SK-N-SH (cell line): ENCODE results near the gene ARHGAP15. TPM values are rescaled to one million over a fixed set of nuclear protein-coding genes. Genes with fewer than 3 reads are reported as not detected.

Experiments used
- CTCF ChIA-PET: fragments of 300-600, 350-600 bp; formaldehyde crosslinking; extraction: SDS; loops from one replicate; lab custom pipeline; 2021; lab: Yijun Ruan, JAX
- POLR2A ChIA-PET: fragments of 350-600 bp; sonication (Branson Sonifier 250); formaldehyde crosslinking; extraction: SDS; loops from one replicate; lab custom pipeline; 2020; ENCODE audit warnings: antibody characterized with exemption, inconsistent platforms; lab: Yijun Ruan, JAX
- DNase-seq: peaks from one replicate; pipeline ENCODE4 v3.0.0; 2012
- H2AFZ ChIP-seq: fragments of 200-600 bp; sonication (generic); 2 replicates; pipeline ENCODE4 v1.8.1; 2016; ENCODE audit warnings: antibody characterized with exemption, mild to moderate bottlenecking, low read depth
- H3F3A ChIP-seq: fragments of 200-600 bp; sonication (generic); replicated peaks from 2 replicates; pipeline ENCODE3; 2016; ENCODE audit warnings: antibody characterized with exemption, mild to moderate bottlenecking; ENCODE audit not compliant: insufficient read depth
- H3K27ac ChIP-seq, 2 experiments: fragments of 200-500 bp in 1 of 2; fragments of 200-600 bp in 1 of 2; sonication (Bioruptor generic) in 1 of 2; sonication (generic), shearing (Covaris generic) in 1 of 2; 2 replicates each; pipeline versions ENCODE4 v1.5.1 to v1.6.1; 2014 to 2016; ENCODE audit warnings: low read depth in 2 of 2, inconsistent platforms in 1 of 2, low read length in 1 of 2, mild to moderate bottlenecking in 1 of 2, mixed read lengths in 1 of 2
- H3K27me3 ChIP-seq: fragments of 200-600 bp; sonication (generic), shearing (Covaris generic); 2 replicates; pipeline ENCODE4 v1.6.1; 2016; ENCODE audit warnings: mixed run types; ENCODE audit not compliant: insufficient read depth
- H3K36me3 ChIP-seq, 2 experiments: fragments of 200-500 bp in 1 of 2; fragments of 200-600 bp in 1 of 2; sonication (Bioruptor generic) in 1 of 2; sonication (generic) in 1 of 2; replicated peaks in 1 of 2; 2 replicates each; pipeline versions ENCODE3 to v1.5.1; 2014 to 2016; ENCODE audit warnings: low read length in 1 of 2, mild to moderate bottlenecking in 1 of 2; ENCODE audit not compliant: insufficient read depth in 2 of 2, control insufficient read depth in 1 of 2
- H3K4me1 ChIP-seq, 2 experiments: fragments of 200-500 bp in 1 of 2; fragments of 200-600 bp in 1 of 2; sonication (Bioruptor generic) in 1 of 2; sonication (generic), shearing (Covaris generic) in 1 of 2; 2 replicates each; pipeline versions ENCODE4 v1.5.1 to v1.6.1; 2014 to 2016; ENCODE audit warnings: low read depth in 1 of 2, low read length in 1 of 2, mixed run types in 1 of 2; ENCODE audit not compliant: insufficient read depth in 2 of 2, control insufficient read depth in 1 of 2
- H3K4me2 ChIP-seq: fragments of 200-600 bp; sonication (generic), shearing (Covaris generic); 2 replicates; pipeline ENCODE4 v1.6.1; 2017; ENCODE audit warnings: mixed run types
- H3K4me3 ChIP-seq, 2 experiments: fragments of 200-500 bp in 1 of 2; fragments of 200-600 bp in 1 of 2; sonication (Bioruptor generic) in 1 of 2; sonication (generic), shearing (Covaris generic) in 1 of 2; 2 replicates each; pipeline versions ENCODE4 v1.5.1 to v1.8.1; 2014 to 2016; ENCODE audit warnings: low read depth in 2 of 2, inconsistent platforms in 1 of 2, low read length in 1 of 2, mild to moderate bottlenecking in 1 of 2, mixed read lengths in 1 of 2, moderate library complexity in 1 of 2
- H3K79me2 ChIP-seq: fragments of 200-600 bp; sonication (generic); 2 replicates; pipeline ENCODE4 v1.8.1; 2017; ENCODE audit warnings: mild to moderate bottlenecking; ENCODE audit not compliant: insufficient read depth
- H3K9ac ChIP-seq: fragments of 200-600 bp; sonication (generic); 2 replicates; pipeline ENCODE4 v1.6.1; 2017; ENCODE audit warnings: mixed run types
- H3K9me2 ChIP-seq: fragments of 200-600 bp; sonication (generic); 2 replicates; pipeline ENCODE4 v1.6.1; 2017; ENCODE audit warnings: mixed run types
- H3K9me3 ChIP-seq: fragments of 200-600 bp; sonication (generic); 2 replicates; pipeline ENCODE4 v1.6.1; 2017; ENCODE audit warnings: mixed run types, mild to moderate bottlenecking, moderate library complexity
- H4K20me1 ChIP-seq: fragments of 200-600 bp; sonication (generic); 2 replicates; pipeline ENCODE4 v1.6.1; 2017; ENCODE audit warnings: mild to moderate bottlenecking, mixed run types; ENCODE audit not compliant: insufficient read depth
- CTCF ChIP-seq: fragments of 200-600 bp; sonication (generic); IDR thresholded peaks from 2 replicates; pipeline ENCODE4 v1.6.1; 2017; ENCODE audit warnings: antibody characterized with exemption, mild to moderate bottlenecking, moderate library complexity
- ELF1 ChIP-seq: IDR thresholded peaks from 2 replicates; pipeline ENCODE4 v1.4.0; 2012
- IRF3 ChIP-seq: fragments of 150-350 bp; IDR thresholded peaks from 2 replicates; pipeline ENCODE4 v1.6.1; 2016; ENCODE audit warnings: mild to moderate bottlenecking, low read depth, low read length
- JUND ChIP-seq: IDR thresholded peaks from 2 replicates; pipeline ENCODE4 v1.4.0; 2012
- MXI1 ChIP-seq: IDR thresholded peaks from 2 replicates; pipeline ENCODE4 v1.6.1; 2012; ENCODE audit warnings: mild to moderate bottlenecking, low read depth, low read length, improper control_type of control experiment
- NFIC ChIP-seq: IDR thresholded peaks from 2 replicates; pipeline ENCODE4 v1.4.0; 2012; ENCODE audit warnings: borderline replicate concordance
- NRF1 ChIP-seq: IDR thresholded peaks from 2 replicates; pipeline ENCODE4 v1.6.1; 2012; ENCODE audit warnings: low read depth, mild to moderate bottlenecking, low read length
- POLR2AphosphoS5 ChIP-seq: IDR thresholded peaks from 2 replicates; pipeline ENCODE4 v1.6.1; 2012; ENCODE audit warnings: low read depth, low read length
- SIN3A ChIP-seq: IDR thresholded peaks from 2 replicates; pipeline ENCODE4 v1.6.1; 2012; ENCODE audit warnings: low read depth, mild to moderate bottlenecking, low read length, moderate library complexity, borderline replicate concordance
- USF2 ChIP-seq: fragments of 150-350 bp; IDR thresholded peaks from 2 replicates; pipeline ENCODE4 v1.6.1; 2017; ENCODE audit warnings: antibody characterized with exemption, low read length, low read depth, borderline replicate concordance
- WGBS: methylation state at CpG from one replicate; pipeline ENCODE4 v1.1.6; 2017; ENCODE audit warnings: low lambda C conversion rate; 5-methylcytosine and 5-hydroxymethylcytosine counted together
- polyA plus RNA-seq, 3 experiments: library from polyadenylated mRNA; depleted of rRNA; stranded (reverse); fragments of >200 nt; gene quantifications; 2 replicates each; pipeline ENCODE4 v1.2.3, GENCODE V29; 2012

The ARHGAP15 gene
- polyA plus RNA-seq, 1 of the 3 experiments (the other 2 are of a cell fraction): not detected

- no peak overlapping the region for H3K9ac ChIP-seq
- WGBS: 54% methylated on average over 1 of the region's 1 CpG
- POLR2A ChIA-PET: no interaction called here
Observed at GRCh38 chr2:143151111-143151752, 22.0 kb downstream of the ARHGAP15 start.

More at GRCh38 chr2:143151111-143151752, 22.0 kb downstream of the ARHGAP15 start:
- TF ChIP-seq ELF1: no peak
- TF ChIP-seq POLR2AphosphoS5: no peak
- TF ChIP-seq NRF1: no peak
- TF ChIP-seq JUND: no peak
- TF ChIP-seq CTCF: no peak
- no peak for TF ChIP-seq NFIC
- TF ChIP-seq USF2: no peak
- TF ChIP-seq SIN3A: no peak
- no peak for TF ChIP-seq IRF3
- no peak for TF ChIP-seq MXI1
- TF ChIP-seq, all 33 proteins: peak for 0
- Histone ChIP-seq H3K4me1 (no peaks in the 10 kb centered on the region), H3K9me2 (no peaks in the 10 kb centered on the region), H3K79me2 (no peaks in the 10 kb centered on the region), H4K20me1 (no peaks in the 10 kb centered on the region), H3F3A (no peaks in the 10 kb centered on the region), H3K4me2 (no peak overlapping the region), H3K27ac (no peak overlapping the region), H3K4me3 (no peak overlapping the region), H3K27me3 (no peaks in the 10 kb centered on the region), H3K36me3 (no peaks in the 10 kb centered on the region), H2AFZ (no peak overlapping the region), H3K9me3 (no peaks in the 10 kb centered on the region)
- DNase-seq: no peak
- CTCF ChIA-PET: interaction anchor here (1.3 kb wide), 1 partner anchor 11 kb away, joined by 5 read pairs; no protein-coding TSS in a partner anchor
